Testis (tissue), 3 donors: ENCODE results near the gene KRTAP29-1. TPM values are rescaled to one million over a fixed set of nuclear protein-coding genes. Genes with fewer than 3 reads are reported as not detected.

Experiments
- DNase-seq: peaks from one replicate; pipeline ENCODE4 v3.0.0-alpha.2; 2019
- H3K27ac ChIP-seq, 2 donors: fragments of 200-600 bp; sonication (generic); one replicate each; pipeline ENCODE4 v1.5.1; 2019
- H3K27me3 ChIP-seq: fragments of 200-600 bp; sonication (generic); one replicate; pipeline ENCODE4 v1.5.1; 2019
- H3K36me3 ChIP-seq: fragments of 200-600 bp; sonication (generic); one replicate; pipeline ENCODE4 v1.5.1; 2017; ENCODE audit warnings: low read depth; ENCODE audit errors: missing control alignments
- H3K4me1 ChIP-seq: fragments of 200-600 bp; sonication (generic); one replicate; pipeline ENCODE4 v1.5.1; 2019
- H3K4me3 ChIP-seq, 2 donors: fragments of 200-600 bp; sonication (generic); one replicate each; pipeline ENCODE4 v1.5.1; 2017 to 2019
- H3K9me3 ChIP-seq: fragments of 200-600 bp; sonication (generic); one replicate; pipeline ENCODE4 v1.5.1; 2017
- POLR2A ChIP-seq: fragments of 450-650 bp; IDR thresholded peaks from one replicate; pipeline ENCODE4 v1.6.1; 2017; ENCODE audit warnings: antibody characterized with exemption, mild to moderate bottlenecking, moderate library complexity
- WGBS, 2 donors: methylation state at CpG; one replicate each; pipeline ENCODE4 v1.1.5; 2018; 5-methylcytosine and 5-hydroxymethylcytosine counted together
- intact Hi-C: fragments of 100-400 bp; cut with DNase I; formaldehyde crosslinking; loops from one replicate; pipeline ENCODE4 v1.15.1; 2023; ENCODE audit warnings: low total_unique reads
- polyA plus RNA-seq: library from polyadenylated mRNA; stranded (reverse); fragments of 350-450 nt; fragmentation: Illumina TruSeq; extraction: RNeasy Lipid Tissue Mini Kit (QIAGEN cat#74804); gene quantifications from one replicate; pipeline ENCODE4 v1.2.3, GENCODE V29; 2014; ENCODE audit warnings: low read depth, low replicate concordance; ENCODE audit not compliant: insufficient read depth
- total RNA-seq, 2 donors: library from RNA; depleted of rRNA; stranded (reverse); fragments of >200 nt; gene quantifications; one replicate each; pipeline ENCODE4 v1.2.3, GENCODE V29; 2016
- TF ChIP-seq, protein P1 (sequence below), 3 experiments: fragments of 450-650 bp in 2 of 3; fragments of 200-600 bp in 1 of 3; sonication (generic) in 1 of 3; IDR thresholded peaks; one replicate each; pipeline ENCODE4 v1.5.1; 2016 to 2019; ENCODE audit warnings: antibody characterized with exemption in 3 of 3, mild to moderate bottlenecking in 2 of 3, moderate library complexity in 1 of 3

Gene KRTAP29-1
- total and polyA plus RNA-seq, 3 donors from 2014 or later: not detected

- no peak for DNase-seq
- Histone ChIP-seq H3K4me1 (no peaks in the 10 kb centered on the region), H3K4me3 (no peak overlapping the region), H3K36me3 (no peaks in the 10 kb centered on the region), H3K27ac (no peak overlapping the region), H3K27me3 (no peaks in the 10 kb centered on the region), H3K9me3 (no peaks in the 10 kb centered on the region)
- 74 to 83% methylated on average over 20 of the region's 20 CpGs for WGBS, 2 donors
- TF ChIP-seq, protein P1, sequence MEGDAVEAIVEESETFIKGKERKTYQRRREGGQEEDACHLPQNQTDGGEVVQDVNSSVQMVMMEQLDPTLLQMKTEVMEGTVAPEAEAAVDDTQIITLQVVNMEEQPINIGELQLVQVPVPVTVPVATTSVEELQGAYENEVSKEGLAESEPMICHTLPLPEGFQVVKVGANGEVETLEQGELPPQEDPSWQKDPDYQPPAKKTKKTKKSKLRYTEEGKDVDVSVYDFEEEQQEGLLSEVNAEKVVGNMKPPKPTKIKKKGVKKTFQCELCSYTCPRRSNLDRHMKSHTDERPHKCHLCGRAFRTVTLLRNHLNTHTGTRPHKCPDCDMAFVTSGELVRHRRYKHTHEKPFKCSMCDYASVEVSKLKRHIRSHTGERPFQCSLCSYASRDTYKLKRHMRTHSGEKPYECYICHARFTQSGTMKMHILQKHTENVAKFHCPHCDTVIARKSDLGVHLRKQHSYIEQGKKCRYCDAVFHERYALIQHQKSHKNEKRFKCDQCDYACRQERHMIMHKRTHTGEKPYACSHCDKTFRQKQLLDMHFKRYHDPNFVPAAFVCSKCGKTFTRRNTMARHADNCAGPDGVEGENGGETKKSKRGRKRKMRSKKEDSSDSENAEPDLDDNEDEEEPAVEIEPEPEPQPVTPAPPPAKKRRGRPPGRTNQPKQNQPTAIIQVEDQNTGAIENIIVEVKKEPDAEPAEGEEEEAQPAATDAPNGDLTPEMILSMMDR (IDR thresholded peaks at IDR 0.05): no peak
- TF ChIP-seq POLR2A: no peak
- intact Hi-C loops: no loop called here
Observed at GRCh38 chr17:41298458-41299135, 4.1 kb downstream of the KRTAP29-1 start.

GRCh38 chr17:41296846-41297245 is 5.8 kb downstream of the KRTAP29-1 start:
- no peak for DNase-seq

GRCh38 chr17:41294016-41294415 is 8.6 kb downstream of the KRTAP29-1 start:
- intact Hi-C loops: no loop called here
- no peaks in the 10 kb centered on the region for H3K4me1 ChIP-seq
- H3K27ac ChIP-seq: no peak overlapping the region
- no peaks in the 10 kb centered on the region for H3K9me3 ChIP-seq
- no peaks in the 10 kb centered on the region for H3K36me3 ChIP-seq
- no peaks in the 10 kb centered on the region for H3K27me3 ChIP-seq
- H3K4me3 ChIP-seq: no peak overlapping the region
- no peak for DNase-seq
- WGBS, 2 donors: 83 to 86% methylated on average over 1 of the region's 1 CpG
- TF ChIP-seq, protein P1 (IDR thresholded peaks at IDR 0.05): no peak
- TF ChIP-seq POLR2A: no peak

More at GRCh38 chr17:41296846-41297245, 5.8 kb downstream of the KRTAP29-1 start:
- TF ChIP-seq POLR2A: no peak
- TF ChIP-seq, protein P1 (IDR thresholded peaks at IDR 0.05): no peak
- intact Hi-C loops: no loop called here
- no peaks in the 10 kb centered on the region for H3K27me3 ChIP-seq
- H3K4me3 ChIP-seq: no peak overlapping the region
- 85 to 86% methylated on average over 1 of the region's 1 CpG for WGBS, 2 donors
- no peaks in the 10 kb centered on the region for H3K9me3 ChIP-seq
- H3K36me3 ChIP-seq: no peaks in the 10 kb centered on the region
- H3K4me1 ChIP-seq: no peaks in the 10 kb centered on the region
- H3K27ac ChIP-seq: no peak overlapping the region

DNA sequence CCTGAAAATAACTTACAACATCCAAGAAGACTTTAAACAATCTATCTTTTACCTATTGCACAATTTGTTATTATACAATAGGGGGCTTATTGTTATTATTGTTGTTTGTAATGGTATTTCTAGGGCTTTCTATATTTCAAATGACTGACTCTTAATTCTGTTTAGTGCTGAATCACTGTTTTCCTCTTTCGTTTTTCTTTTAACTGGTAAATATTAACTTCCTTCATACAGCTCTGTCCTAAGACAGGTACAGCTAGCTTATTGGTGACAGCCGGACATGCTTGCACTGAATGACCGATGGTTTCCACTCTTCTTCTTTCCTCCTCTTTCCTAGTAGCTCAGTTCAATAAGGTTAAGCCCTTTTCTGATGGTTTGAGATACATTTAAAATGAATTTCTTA is 15.6 kb downstream of the KRTAP29-1 start:
- no peak overlapping the region for H3K27ac ChIP-seq
- TF ChIP-seq, protein P1 (IDR thresholded peaks at IDR 0.05): no peak
- no peak for TF ChIP-seq POLR2A
- intact Hi-C loops: no loop called here
- DNase-seq: no peak
- H3K27me3 ChIP-seq: no peaks in the 10 kb centered on the region
- H3K9me3 ChIP-seq: no peaks in the 10 kb centered on the region
- H3K4me1 ChIP-seq: no peaks in the 10 kb centered on the region
- no peak overlapping the region for H3K4me3 ChIP-seq
- H3K36me3 ChIP-seq: no peaks in the 10 kb centered on the region
- WGBS, 2 donors: 82 to 91% methylated on average over 3 of the region's 3 CpGs

DNA sequence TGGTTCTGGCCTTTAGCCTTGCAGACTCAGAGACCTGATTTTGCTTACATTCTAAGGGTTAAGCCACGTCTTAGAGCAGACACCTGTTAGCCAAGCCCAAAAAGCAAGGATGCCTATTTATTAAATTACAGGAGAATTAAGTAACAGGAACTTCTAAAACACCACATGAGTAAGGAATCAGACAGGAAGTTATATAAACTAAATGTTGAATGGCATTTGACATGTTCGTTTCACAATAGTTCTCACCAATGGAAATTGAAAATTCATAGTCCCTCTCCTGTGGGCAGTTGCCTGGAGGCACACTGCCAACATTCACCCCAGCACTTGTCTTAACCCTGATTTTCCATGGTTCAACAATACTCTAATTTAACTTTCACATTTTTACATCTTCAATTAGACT is 18.1 kb downstream of the KRTAP29-1 start:
- Histone ChIP-seq H3K27me3 (no peaks in the 10 kb centered on the region), H3K4me1 (no peaks in the 10 kb centered on the region), H3K4me3 (no peak overlapping the region), H3K27ac (no peak overlapping the region), H3K36me3 (no peaks in the 10 kb centered on the region), H3K9me3 (no peaks in the 10 kb centered on the region)
- DNase-seq: no peak
- 61 to 62% methylated on average over 2 of the region's 2 CpGs for WGBS, 2 donors
- TF ChIP-seq, protein P1 (IDR thresholded peaks at IDR 0.05): no peak
- no peak for TF ChIP-seq POLR2A
- intact Hi-C loops: no loop called here
